PC-3 (cell line): ENCODE measurements around the gene FHL2.

Experiments used
- EZH2 ChIP-seq: fragments of 300-600 bp; sonication (generic); IDR thresholded peaks from one replicate; pipeline ENCODE4 v1.6.1; 2017; ENCODE audit warnings: antibody characterized with exemption, mild to moderate bottlenecking, low read length; ENCODE audit not compliant: unreplicated experiment
- TF ChIP-seq, protein P1 (sequence below): fragments of 300-600 bp; sonication (generic); conservative IDR thresholded peaks from 2 replicates; pipeline ENCODE4 v1.5.1; 2017; ENCODE audit warnings: antibody characterized with exemption, low read depth, mild to moderate bottlenecking, low read length

DNA sequence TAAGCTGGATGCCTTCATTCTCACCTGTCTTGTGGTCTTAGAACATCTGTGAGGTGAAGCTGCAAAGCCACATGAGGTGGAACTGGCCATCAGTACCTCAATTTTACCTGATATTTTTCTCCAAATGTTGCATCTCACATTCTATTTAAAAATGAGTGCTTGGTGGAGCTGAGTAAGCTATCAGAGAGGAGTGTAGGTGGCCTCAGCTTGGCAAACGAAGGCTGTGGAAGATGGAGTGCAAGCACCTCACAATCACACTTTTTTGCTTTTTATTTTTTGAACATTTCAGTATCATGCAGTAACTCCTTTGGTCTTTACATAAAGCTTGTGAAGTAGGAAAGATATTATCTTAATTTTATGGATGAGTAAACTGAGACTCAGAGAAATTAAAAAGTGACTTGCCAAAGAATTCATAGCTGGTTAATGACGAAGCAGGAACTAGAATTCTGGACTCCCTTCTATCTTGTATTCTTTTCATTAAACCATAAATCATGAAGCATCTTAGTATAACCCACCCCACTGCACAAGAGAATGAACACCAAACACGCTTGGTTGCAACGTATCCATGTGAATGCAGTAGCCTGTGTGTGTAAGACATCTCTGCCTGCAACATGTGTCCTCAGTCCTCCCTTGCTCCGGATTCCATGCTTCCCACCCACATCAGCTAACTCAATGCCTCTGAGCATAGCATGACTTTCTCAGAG is 34.3 kb downstream of the FHL2 start:
- TF ChIP-seq, protein P1, sequence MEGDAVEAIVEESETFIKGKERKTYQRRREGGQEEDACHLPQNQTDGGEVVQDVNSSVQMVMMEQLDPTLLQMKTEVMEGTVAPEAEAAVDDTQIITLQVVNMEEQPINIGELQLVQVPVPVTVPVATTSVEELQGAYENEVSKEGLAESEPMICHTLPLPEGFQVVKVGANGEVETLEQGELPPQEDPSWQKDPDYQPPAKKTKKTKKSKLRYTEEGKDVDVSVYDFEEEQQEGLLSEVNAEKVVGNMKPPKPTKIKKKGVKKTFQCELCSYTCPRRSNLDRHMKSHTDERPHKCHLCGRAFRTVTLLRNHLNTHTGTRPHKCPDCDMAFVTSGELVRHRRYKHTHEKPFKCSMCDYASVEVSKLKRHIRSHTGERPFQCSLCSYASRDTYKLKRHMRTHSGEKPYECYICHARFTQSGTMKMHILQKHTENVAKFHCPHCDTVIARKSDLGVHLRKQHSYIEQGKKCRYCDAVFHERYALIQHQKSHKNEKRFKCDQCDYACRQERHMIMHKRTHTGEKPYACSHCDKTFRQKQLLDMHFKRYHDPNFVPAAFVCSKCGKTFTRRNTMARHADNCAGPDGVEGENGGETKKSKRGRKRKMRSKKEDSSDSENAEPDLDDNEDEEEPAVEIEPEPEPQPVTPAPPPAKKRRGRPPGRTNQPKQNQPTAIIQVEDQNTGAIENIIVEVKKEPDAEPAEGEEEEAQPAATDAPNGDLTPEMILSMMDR, result no peak
- no peak for TF ChIP-seq EZH2
